H9 (cell line): ENCODE results near the gene SP140. TPM values are rescaled to one million over a fixed set of nuclear protein-coding genes. Genes with fewer than 3 reads are reported as not detected.

Source experiments
- DNase-seq: peaks from one replicate; pipeline ENCODE4 v3.0.0-alpha.2; 2017
- H2AFZ ChIP-seq: one replicate; pipeline ENCODE4 v1.6.1; 2013; ENCODE audit warnings: mild to moderate bottlenecking, low read length, control low read depth, moderate library complexity
- H2AK5ac ChIP-seq: 2 replicates; pipeline ENCODE4 v1.6.1; 2013; ENCODE audit warnings: low read length, control low read depth, mixed read lengths; ENCODE audit not compliant: insufficient read length
- H2BK120ac ChIP-seq: one replicate; pipeline ENCODE4 v1.6.1; 2013; ENCODE audit warnings: low read depth, mild to moderate bottlenecking, low read length, control low read depth, inconsistent platforms; ENCODE audit not compliant: poor library complexity, severe bottlenecking
- H2BK12ac ChIP-seq: 2 replicates; pipeline ENCODE4 v1.6.1; 2013; ENCODE audit warnings: low read length, control low read depth, mixed read lengths, low read depth; ENCODE audit not compliant: insufficient read length
- H2BK15ac ChIP-seq: 2 replicates; pipeline ENCODE4 v1.6.1; 2013; ENCODE audit warnings: low read depth, low read length, control low read depth
- H2BK20ac ChIP-seq: one replicate; pipeline ENCODE4 v1.6.1; 2013; ENCODE audit warnings: low read depth, mild to moderate bottlenecking, low read length, control low read depth, inconsistent platforms; ENCODE audit not compliant: poor library complexity, severe bottlenecking
- H2BK5ac ChIP-seq: 2 replicates; pipeline ENCODE4 v1.6.1; 2013; ENCODE audit warnings: low read length, control low read depth, mixed read lengths; ENCODE audit not compliant: insufficient read length
- H3K14ac ChIP-seq: 2 replicates; pipeline ENCODE4 v1.6.1; 2013; ENCODE audit warnings: low read length, control low read depth; ENCODE audit not compliant: insufficient read depth
- H3K18ac ChIP-seq: 2 replicates; pipeline ENCODE4 v1.6.1; 2013; ENCODE audit warnings: low read depth, mild to moderate bottlenecking, mixed read lengths, low read length, control low read depth; ENCODE audit not compliant: insufficient read length
- H3K23ac ChIP-seq: 2 replicates; pipeline ENCODE4 v1.6.1; 2013; ENCODE audit warnings: low read length, control low read depth, mixed read lengths, low read depth; ENCODE audit not compliant: insufficient read length
- H3K23me2 ChIP-seq: 2 replicates; pipeline ENCODE4 v1.6.1; 2013; ENCODE audit warnings: low read depth, mild to moderate bottlenecking, mixed read lengths, low read length, control low read depth; ENCODE audit not compliant: insufficient read length, poor library complexity, severe bottlenecking
- H3K27ac ChIP-seq: 2 replicates; pipeline ENCODE4 v1.5.1; 2013; ENCODE audit warnings: low read length, control low read depth, mixed read lengths, low read depth; ENCODE audit not compliant: insufficient read length
- H3K27me3 ChIP-seq: 2 replicates; pipeline ENCODE4 v1.6.1; 2013; ENCODE audit warnings: low read length, control low read depth, inconsistent platforms; ENCODE audit not compliant: insufficient read depth
- H3K4ac ChIP-seq: 2 replicates; pipeline ENCODE4 v1.6.1; 2013; ENCODE audit warnings: low read depth, mild to moderate bottlenecking, control low read depth, inconsistent platforms, low read length, moderate library complexity
- H3K4me1 ChIP-seq: 2 replicates; pipeline ENCODE4 v1.6.1; 2013; ENCODE audit warnings: low read length, control low read depth, inconsistent platforms; ENCODE audit not compliant: insufficient read depth
- H3K4me2 ChIP-seq: 2 replicates; pipeline ENCODE4 v1.6.1; 2013; ENCODE audit warnings: low read length, control low read depth, mixed read lengths; ENCODE audit not compliant: insufficient read length, insufficient read depth
- H3K56ac ChIP-seq: 2 replicates; pipeline ENCODE4 v1.6.1; 2013; ENCODE audit warnings: low read depth, mild to moderate bottlenecking, mixed read lengths, low read length, control low read depth; ENCODE audit not compliant: insufficient read length
- H3K79me1 ChIP-seq: 2 replicates; pipeline ENCODE4 v1.6.1; 2013; ENCODE audit warnings: low read depth, mild to moderate bottlenecking, moderate library complexity, low read length, control low read depth, inconsistent platforms; ENCODE audit not compliant: insufficient read depth, poor library complexity, severe bottlenecking
- H3K79me2 ChIP-seq: 2 replicates; pipeline ENCODE4 v1.6.1; 2013; ENCODE audit warnings: low read length, control low read depth, inconsistent platforms; ENCODE audit not compliant: insufficient read depth
- H3K9ac ChIP-seq: 2 replicates; pipeline ENCODE4 v1.6.1; 2013; ENCODE audit warnings: low read length, control low read depth, mixed read lengths; ENCODE audit not compliant: insufficient read length; ENCODE audit errors: extremely low read depth
- H3K9me3 ChIP-seq: one replicate; pipeline ENCODE4 v1.6.1; 2013; ENCODE audit warnings: low read depth, low read length, inconsistent platforms; ENCODE audit not compliant: control insufficient read depth
- H3T11ph ChIP-seq: one replicate; pipeline ENCODE4 v1.6.1; 2013; ENCODE audit warnings: mild to moderate bottlenecking, low read length, control low read depth, inconsistent platforms
- H4K20me1 ChIP-seq: one replicate; pipeline ENCODE4 v1.6.1; 2013; ENCODE audit not compliant: control insufficient read depth, insufficient read length, insufficient read depth
- H4K5ac ChIP-seq: 2 replicates; pipeline ENCODE4 v1.6.1; 2013; ENCODE audit warnings: low read depth, mild to moderate bottlenecking, mixed read lengths, low read length, control low read depth; ENCODE audit not compliant: insufficient read length
- H4K8ac ChIP-seq: replicated peaks from 2 replicates; pipeline ENCODE4 v1.6.1; 2013; ENCODE audit warnings: low read length, control low read depth, mixed read lengths, low read depth; ENCODE audit not compliant: insufficient read length
- H4K91ac ChIP-seq: 2 replicates; pipeline ENCODE4 v1.6.1; 2013; ENCODE audit warnings: low read depth, mild to moderate bottlenecking, moderate library complexity, mixed read lengths, low read length, control low read depth; ENCODE audit not compliant: insufficient read length
- H3K27ac Mint-ChIP-seq, 3 experiments: 2 replicates in 2 of 3; 3 replicates in 1 of 3; pipeline ENCODE4 v1.8.0; 2020 to 2021; ENCODE audit warnings: mixed read lengths in 3 of 3, mild to moderate bottlenecking in 1 of 3, moderate library complexity in 1 of 3
- H3K27me3 Mint-ChIP-seq: 2 replicates; pipeline ENCODE4 v1.8.0; 2021; ENCODE audit warnings: low read depth, mild to moderate bottlenecking, moderate library complexity, mixed read lengths
- H3K36me3 Mint-ChIP-seq, 3 experiments: 2 replicates in 2 of 3; 3 replicates in 1 of 3; pipeline ENCODE4 v1.8.0; 2020 to 2021; ENCODE audit warnings: low read depth in 3 of 3, mixed read lengths in 3 of 3; ENCODE audit not compliant: insufficient read depth in 1 of 3
- H3K4me1 Mint-ChIP-seq, 2 experiments: 2 replicates each; pipeline ENCODE4 v1.8.0; 2020; ENCODE audit warnings: mixed read lengths in 2 of 2
- H3K4me3 Mint-ChIP-seq, 2 experiments: 2 replicates in 1 of 2; 3 replicates in 1 of 2; pipeline ENCODE4 v1.8.0; 2020 to 2021; ENCODE audit warnings: mild to moderate bottlenecking in 2 of 2, mixed read lengths in 2 of 2, moderate library complexity in 1 of 2
- H3K9me3 Mint-ChIP-seq, 2 experiments: 2 replicates in 1 of 2; 3 replicates in 1 of 2; pipeline ENCODE4 v1.8.0; 2020; ENCODE audit warnings: mild to moderate bottlenecking in 2 of 2, mixed read lengths in 2 of 2, moderate library complexity in 1 of 2
- WGBS: extraction: QIAGEN DNeasy Blood & Tissue Kit; methylation state at CpG from one replicate; pipeline ENCODE4 v1.1.7; 2013; ENCODE audit warnings: missing lambda C conversion rate, low lambda C conversion rate, mixed read lengths; ENCODE audit not compliant: insufficient read length; ENCODE audit errors: extremely low coverage; 5-methylcytosine and 5-hydroxymethylcytosine counted together
- total RNA-seq: library from RNA; stranded (reverse); gene quantifications from 2 replicates; pipeline ENCODE4 v1.2.1, GENCODE V29; 2021
- TF ChIP-seq, protein P1 (sequence below): fragments of 200-600 bp; sonication (generic); conservative IDR thresholded peaks from 3 replicates; pipeline ENCODE4 v1.8.0; 2021; ENCODE audit warnings: antibody characterized with exemption, mild to moderate bottlenecking

Gene SP140
- total RNA-seq, 1 experiment from 2014 or later = 0.31 TPM

DNA sequence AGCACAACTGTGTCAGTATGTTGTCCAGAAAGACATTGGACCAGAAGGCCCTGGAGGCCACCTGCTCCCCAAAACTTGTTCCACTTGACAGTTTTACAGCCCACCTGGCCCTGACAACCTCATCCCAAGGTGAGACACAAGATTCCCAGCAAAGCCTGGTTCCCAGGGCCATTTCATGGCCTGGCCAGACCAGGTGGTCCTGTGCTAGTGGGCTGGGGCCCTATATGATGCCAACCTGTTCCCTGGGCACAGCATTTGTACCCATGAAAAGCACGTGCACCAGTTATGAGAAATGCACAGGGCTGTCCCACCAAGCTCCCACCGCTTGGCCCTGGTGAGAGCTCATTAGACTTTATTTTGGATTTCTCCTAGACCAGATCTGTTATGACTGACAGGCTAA, 95.5 kb downstream of the SP140 start:
- Histone ChIP-seq H3K4me1 (no peaks in the 10 kb centered on the region), H3K14ac (no peak overlapping the region), H2BK5ac (no peak overlapping the region), H3K27me3 (no peaks in the 10 kb centered on the region), H3K4ac (no peak overlapping the region), H3K18ac (no peak overlapping the region), H2BK120ac (no peak overlapping the region), H4K20me1 (no peaks in the 10 kb centered on the region), H2BK20ac (no peak overlapping the region), H3K79me1 (no peaks in the 10 kb centered on the region), H3K79me2 (no peaks in the 10 kb centered on the region), H3T11ph (no peak overlapping the region), H2BK15ac (no peak overlapping the region), H2AK5ac (no peak overlapping the region), H2BK12ac (no peak overlapping the region), H4K5ac (no peak overlapping the region), H3K27ac (no peak overlapping the region), H3K56ac (no peak overlapping the region), H3K9ac (no peak overlapping the region), H4K8ac (no peak overlapping the region), H3K23ac (no peak overlapping the region), H2AFZ (no peak overlapping the region), H3K9me3 (peaks cover 14% of the 10 kb centered on the region), H4K91ac (no peak overlapping the region), H3K4me2 (no peak overlapping the region), H3K23me2 (no peaks in the 10 kb centered on the region)
- Mint-ChIP-seq H3K27me3 (no peaks in the 10 kb centered on the region), H3K4me1 (no peaks in the 10 kb centered on the region; a peak in 1 of 4 replicates), H3K9me3 (peaks cover 22 to 25% of the 10 kb centered on the region in 2 experiments), H3K27ac (no peak overlapping the region), H3K36me3 (peaks cover 10 to 16% (median 13%) of the 10 kb centered on the region in 3 experiments; a peak in 6 of 7 replicates), H3K4me3 (no peak overlapping the region)
- WGBS = no CpG with 5 or more reads among the region's 2 CpGs
- no peak for DNase-seq
- TF ChIP-seq, protein P1, sequence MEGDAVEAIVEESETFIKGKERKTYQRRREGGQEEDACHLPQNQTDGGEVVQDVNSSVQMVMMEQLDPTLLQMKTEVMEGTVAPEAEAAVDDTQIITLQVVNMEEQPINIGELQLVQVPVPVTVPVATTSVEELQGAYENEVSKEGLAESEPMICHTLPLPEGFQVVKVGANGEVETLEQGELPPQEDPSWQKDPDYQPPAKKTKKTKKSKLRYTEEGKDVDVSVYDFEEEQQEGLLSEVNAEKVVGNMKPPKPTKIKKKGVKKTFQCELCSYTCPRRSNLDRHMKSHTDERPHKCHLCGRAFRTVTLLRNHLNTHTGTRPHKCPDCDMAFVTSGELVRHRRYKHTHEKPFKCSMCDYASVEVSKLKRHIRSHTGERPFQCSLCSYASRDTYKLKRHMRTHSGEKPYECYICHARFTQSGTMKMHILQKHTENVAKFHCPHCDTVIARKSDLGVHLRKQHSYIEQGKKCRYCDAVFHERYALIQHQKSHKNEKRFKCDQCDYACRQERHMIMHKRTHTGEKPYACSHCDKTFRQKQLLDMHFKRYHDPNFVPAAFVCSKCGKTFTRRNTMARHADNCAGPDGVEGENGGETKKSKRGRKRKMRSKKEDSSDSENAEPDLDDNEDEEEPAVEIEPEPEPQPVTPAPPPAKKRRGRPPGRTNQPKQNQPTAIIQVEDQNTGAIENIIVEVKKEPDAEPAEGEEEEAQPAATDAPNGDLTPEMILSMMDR = no peak
